Stimulated activated naive CD8-positive, alpha-beta T cell treated with anti-CD3 and anti-CD28 coated beads, Interleukin-15, Interleukin-2, amounts not matched to agents 100 ng/mL and 50 ng/mL, for 24 hours (primary cell): ENCODE measurements around the gene RING1.
A peak's percentile ranks its signal among the peaks of the same experiment; 100 is the strongest.

Experiments used
- H3K27ac Mint-ChIP-seq: one replicate; pipeline ENCODE4 v1.8.0; 2021; ENCODE audit warnings: mild to moderate bottlenecking, mixed read lengths
- H3K27me3 Mint-ChIP-seq: one replicate; pipeline ENCODE4 v1.8.0; 2021; ENCODE audit warnings: mixed read lengths
- H3K36me3 Mint-ChIP-seq: one replicate; pipeline ENCODE4 v1.8.0; 2021; ENCODE audit warnings: low read depth, mixed read lengths
- H3K4me1 Mint-ChIP-seq: one replicate; pipeline ENCODE4 v1.8.0; 2021; ENCODE audit warnings: low read depth, mixed read lengths
- H3K4me3 Mint-ChIP-seq: one replicate; pipeline ENCODE4 v1.8.0; 2021; ENCODE audit warnings: mild to moderate bottlenecking, mixed read lengths
- H3K9me3 Mint-ChIP-seq: one replicate; pipeline ENCODE4 v1.8.0; 2021; ENCODE audit warnings: mixed read lengths

The RING1 gene

DNA sequence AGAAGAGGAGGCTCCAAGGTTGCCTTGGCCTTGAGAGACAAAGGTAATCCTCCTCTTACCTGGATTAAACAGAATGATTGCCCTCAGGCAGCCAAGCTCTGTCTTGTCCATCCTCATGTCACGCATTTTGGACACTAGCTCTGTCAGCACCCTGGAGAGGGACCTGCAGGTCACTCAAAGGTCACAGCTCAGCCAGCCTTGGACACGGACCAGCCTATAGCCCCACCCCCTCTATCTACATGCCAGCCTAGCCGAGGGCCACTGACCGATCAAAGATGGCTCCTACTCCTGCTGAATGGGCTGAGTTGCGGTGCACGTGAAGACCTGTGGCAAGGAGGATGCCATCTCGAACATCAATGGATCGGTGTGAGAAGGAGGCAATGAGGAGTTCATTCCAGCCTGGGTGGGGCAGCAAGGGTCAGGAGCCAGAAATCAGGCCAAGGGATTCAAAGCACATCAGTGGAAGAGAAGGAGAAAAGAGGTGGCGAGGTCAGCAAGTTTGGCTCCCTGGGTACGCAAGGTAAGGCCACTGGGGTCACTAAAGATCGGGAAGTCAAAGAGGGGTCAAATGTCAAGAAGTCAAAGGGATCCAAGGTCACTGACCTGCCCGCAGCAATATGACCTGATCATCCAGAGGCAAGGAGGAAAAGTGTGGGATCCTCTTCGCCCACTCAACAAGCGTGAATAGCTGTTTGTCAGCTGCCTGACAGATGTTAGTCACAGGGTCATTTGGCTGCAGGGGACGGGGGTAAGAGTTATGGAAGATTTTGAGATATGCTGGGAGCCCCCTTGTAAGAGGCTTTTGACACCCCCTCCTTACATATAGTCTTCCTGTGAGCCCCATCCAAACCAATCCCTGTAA is 12.8 kb upstream of the RING1 start:
- Mint-ChIP-seq H3K9me3 (no peaks in the 10 kb centered on the region), H3K27ac (no peak overlapping the region), H3K27me3 (peaks cover 11% of the 10 kb centered on the region), H3K4me1 (peaks cover 53% of the 10 kb centered on the region), H3K4me3 (no peak overlapping the region), H3K36me3 (peaks cover 45% of the 10 kb centered on the region)

DNA sequence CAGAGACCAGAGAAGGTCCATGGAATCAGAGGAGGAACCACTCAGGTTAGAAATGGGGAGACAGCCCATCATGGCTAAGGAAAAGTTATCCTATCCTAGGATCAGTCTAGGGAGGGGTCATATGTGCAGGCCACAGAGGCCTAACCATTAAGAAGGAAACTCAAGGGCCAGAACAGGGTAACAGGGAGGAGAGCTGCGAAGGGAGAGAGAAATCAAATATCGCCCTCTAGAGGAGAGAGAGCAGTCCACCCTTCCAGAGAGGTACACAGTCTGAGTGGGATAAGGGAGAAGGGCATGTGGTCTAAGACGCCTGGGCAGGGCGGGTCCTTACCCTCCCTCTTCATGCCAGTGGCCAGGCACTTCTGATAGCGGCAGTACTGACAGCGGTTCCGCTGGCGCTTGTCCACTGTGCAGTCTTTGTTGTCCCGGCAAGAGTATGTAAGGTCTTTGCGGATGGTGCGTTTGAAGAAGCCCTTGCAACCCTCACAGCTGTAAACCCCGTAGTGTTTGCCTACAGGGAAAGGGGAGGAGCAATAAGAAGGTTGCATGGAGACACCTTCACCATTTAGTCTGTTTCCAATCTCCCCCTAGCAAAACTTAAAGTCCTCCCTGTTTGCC is 10.8 kb upstream of the RING1 start:
- H3K4me1 Mint-ChIP-seq = peaks cover 63% of the 10 kb centered on the region
- peak overlapping the region; percentile 98 for H3K4me3 Mint-ChIP-seq
- H3K27me3 Mint-ChIP-seq = no peaks in the 10 kb centered on the region
- peaks cover 61% of the 10 kb centered on the region for H3K36me3 Mint-ChIP-seq
- H3K9me3 Mint-ChIP-seq = no peaks in the 10 kb centered on the region
- peak overlapping the region; percentile 93 for H3K27ac Mint-ChIP-seq

DNA sequence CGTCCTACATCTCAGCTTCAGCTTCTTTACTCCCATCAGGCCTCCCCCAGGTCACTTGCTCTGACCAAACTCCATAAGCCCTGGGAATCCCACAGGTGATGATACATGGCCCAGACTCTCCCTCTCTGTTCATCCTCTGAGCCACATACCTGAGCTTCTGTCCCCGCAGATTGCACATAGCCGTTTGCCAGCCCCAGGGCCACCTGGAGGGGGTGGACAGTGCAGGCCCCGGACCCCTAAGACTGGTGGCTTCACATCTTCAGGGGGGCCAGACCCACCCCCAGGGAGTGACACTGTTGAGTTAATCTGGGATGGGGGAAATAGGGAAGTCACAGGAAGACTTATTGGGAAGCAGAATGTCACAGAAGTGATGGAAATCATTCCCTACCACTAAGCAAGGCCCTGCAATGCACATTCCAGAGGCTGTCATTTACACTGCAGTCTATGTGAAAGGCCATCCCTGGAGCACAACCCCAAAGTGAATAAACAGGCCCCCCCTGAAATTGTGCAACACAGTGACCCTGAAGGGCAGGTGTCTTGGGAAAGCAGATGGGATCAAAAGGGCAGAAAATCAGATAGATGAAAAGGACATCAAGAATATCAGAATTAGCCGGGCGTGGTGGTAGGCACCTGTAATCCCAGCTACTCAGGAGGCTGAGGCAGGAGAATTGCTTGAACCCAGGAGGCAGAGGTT is 10.0 kb upstream of the RING1 start:
- H3K27me3 Mint-ChIP-seq = no peaks in the 10 kb centered on the region
- H3K9me3 Mint-ChIP-seq = no peaks in the 10 kb centered on the region
- peaks cover 66% of the 10 kb centered on the region for H3K4me1 Mint-ChIP-seq
- H3K36me3 Mint-ChIP-seq = peaks cover 69% of the 10 kb centered on the region
- H3K27ac Mint-ChIP-seq = peak overlapping the region; percentile 93
- H3K4me3 Mint-ChIP-seq = peak overlapping the region; percentile 98

DNA sequence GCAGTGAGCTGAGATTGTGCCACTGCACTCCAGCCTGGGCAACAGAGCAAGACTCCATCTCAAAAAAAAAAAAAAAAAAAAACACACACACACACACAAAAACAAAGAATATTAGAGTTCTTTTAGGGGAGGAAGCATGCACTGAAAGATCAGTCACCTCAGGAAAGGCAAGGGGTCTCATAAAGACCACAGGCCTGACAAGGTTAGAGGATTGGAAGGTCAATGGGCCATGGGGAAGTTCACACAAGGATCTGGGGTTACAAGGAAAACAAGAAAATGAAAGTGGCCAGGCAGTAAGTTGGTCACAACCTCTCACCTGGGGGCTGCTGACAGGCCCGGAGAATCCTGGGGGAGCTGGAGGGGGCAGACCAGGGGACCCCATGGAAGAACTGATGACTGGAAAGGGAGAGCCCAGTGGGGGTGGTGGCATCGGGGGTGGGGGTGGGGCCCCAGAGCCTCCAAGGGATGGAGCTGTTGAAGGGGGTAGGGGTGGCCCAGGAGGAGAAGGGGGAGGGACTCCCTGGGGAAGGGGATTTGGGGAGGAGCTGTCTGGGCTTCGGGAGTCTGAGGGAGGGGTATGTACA is 9.4 kb upstream of the RING1 start:
- Mint-ChIP-seq H3K4me3 (peak overlapping the region; percentile 98), H3K9me3 (no peaks in the 10 kb centered on the region), H3K27ac (peak overlapping the region; percentile 93), H3K27me3 (no peaks in the 10 kb centered on the region), H3K4me1 (peaks cover 66% of the 10 kb centered on the region), H3K36me3 (peaks cover 73% of the 10 kb centered on the region)

- Mint-ChIP-seq H3K36me3 (peaks cover 66% of the 10 kb centered on the region), H3K27ac (peak overlapping the region; percentile 93), H3K4me3 (peak overlapping the region; percentile 98), H3K4me1 (peaks cover 66% of the 10 kb centered on the region), H3K27me3 (no peaks in the 10 kb centered on the region), H3K9me3 (no peaks in the 10 kb centered on the region)
Observed at GRCh38 chr6:33199687-33200218, 8.5 kb upstream of the RING1 start.

GRCh38 chr6:33200219-33201146 is 7.8 kb upstream of the RING1 start, which contains the start of the genes RXRB and SLC39A7:
TSS of gene RXRB (minus strand) at chr6:33200665. CDS start at chr6:33200476, 189 bp downstream.
TSS of gene SLC39A7 (plus strand) at chr6:33200867. CDS start at chr6:33201246, 379 bp downstream.
- H3K36me3 Mint-ChIP-seq = peaks cover 63% of the 10 kb centered on the region
- peak within 1 kb of the TSS; percentile 99 for H3K27ac Mint-ChIP-seq
- H3K4me3 Mint-ChIP-seq = peak within 1 kb of the TSS; percentile 98
- peaks cover 72% of the 10 kb centered on the region for H3K4me1 Mint-ChIP-seq
- no peaks in the 10 kb centered on the region for H3K9me3 Mint-ChIP-seq
- H3K27me3 Mint-ChIP-seq = no peaks in the 10 kb centered on the region

DNA sequence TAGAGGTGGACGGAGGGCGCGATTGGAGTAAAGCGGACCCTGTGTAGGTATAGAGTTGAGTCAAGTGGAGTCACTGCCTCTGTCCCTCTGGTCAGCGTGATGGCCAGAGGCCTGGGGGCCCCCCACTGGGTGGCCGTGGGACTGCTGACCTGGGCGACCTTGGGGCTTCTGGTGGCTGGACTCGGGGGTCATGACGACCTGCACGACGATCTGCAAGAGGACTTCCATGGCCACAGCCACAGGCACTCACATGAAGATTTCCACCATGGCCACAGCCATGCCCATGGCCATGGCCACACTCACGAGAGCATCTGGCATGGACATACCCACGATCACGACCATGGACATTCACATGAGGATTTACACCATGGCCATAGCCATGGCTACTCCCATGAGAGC is 7.2 kb upstream of the RING1 start:
- Mint-ChIP-seq H3K9me3 (no peaks in the 10 kb centered on the region), H3K27ac (peak overlapping the region; percentile 99), H3K4me1 (peaks cover 76% of the 10 kb centered on the region), H3K4me3 (peak overlapping the region; percentile 98), H3K36me3 (peaks cover 56% of the 10 kb centered on the region), H3K27me3 (no peaks in the 10 kb centered on the region)

- peaks cover 51% of the 10 kb centered on the region for H3K36me3 Mint-ChIP-seq
- peak overlapping the region; percentile 98 for H3K4me3 Mint-ChIP-seq
- H3K9me3 Mint-ChIP-seq = no peaks in the 10 kb centered on the region
- H3K27ac Mint-ChIP-seq = peak overlapping the region; percentile 99
- peaks cover 84% of the 10 kb centered on the region for H3K4me1 Mint-ChIP-seq
- no peaks in the 10 kb centered on the region for H3K27me3 Mint-ChIP-seq
Observed at GRCh38 chr6:33201935-33202334, 6.4 kb upstream of the RING1 start.

- peak overlapping the region; percentile 98 for H3K4me3 Mint-ChIP-seq
- no peaks in the 10 kb centered on the region for H3K27me3 Mint-ChIP-seq
- H3K9me3 Mint-ChIP-seq = no peaks in the 10 kb centered on the region
- peaks cover 43% of the 10 kb centered on the region for H3K36me3 Mint-ChIP-seq
- peaks cover 76% of the 10 kb centered on the region for H3K4me1 Mint-ChIP-seq
- H3K27ac Mint-ChIP-seq = peak overlapping the region; percentile 99
Observed at GRCh38 chr6:33202799-33203198, 5.5 kb upstream of the RING1 start.

DNA sequence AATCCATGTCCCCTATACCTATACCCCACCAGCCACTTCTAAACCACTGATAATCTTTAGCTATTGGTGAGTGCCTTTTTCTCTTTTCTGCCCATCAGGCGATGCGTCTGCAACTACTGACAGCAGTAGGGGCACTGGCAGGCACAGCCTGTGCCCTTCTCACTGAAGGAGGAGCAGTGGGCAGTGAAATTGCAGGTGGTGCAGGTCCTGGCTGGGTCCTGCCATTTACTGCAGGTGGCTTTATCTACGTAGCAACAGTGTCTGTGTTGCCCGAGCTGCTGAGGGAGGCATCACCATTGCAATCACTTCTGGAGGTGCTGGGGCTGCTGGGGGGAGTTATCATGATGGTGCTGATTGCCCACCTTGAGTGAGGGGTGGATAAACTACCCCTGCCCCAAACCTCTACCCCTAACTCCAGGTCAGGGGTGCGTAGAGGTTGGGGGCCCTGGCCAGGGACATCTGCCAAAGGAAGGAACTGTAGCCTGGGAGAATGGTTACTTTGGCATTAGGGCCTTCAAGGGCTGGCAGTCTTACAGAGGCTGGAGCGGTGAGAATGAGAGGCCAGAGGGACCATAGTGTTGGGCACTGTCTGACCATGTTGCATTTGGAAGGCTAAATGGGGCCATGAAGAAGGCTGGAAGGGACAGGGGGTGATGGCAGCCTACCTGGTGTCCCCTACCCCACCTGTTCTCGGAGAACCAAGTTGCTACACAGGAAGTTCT is 4.7 kb upstream of the RING1 start:
- H3K27me3 Mint-ChIP-seq = no peaks in the 10 kb centered on the region
- H3K27ac Mint-ChIP-seq = peak overlapping the region; percentile 99
- peaks cover 68% of the 10 kb centered on the region for H3K4me1 Mint-ChIP-seq
- H3K4me3 Mint-ChIP-seq = peak overlapping the region; percentile 98
- no peaks in the 10 kb centered on the region for H3K9me3 Mint-ChIP-seq
- peaks cover 38% of the 10 kb centered on the region for H3K36me3 Mint-ChIP-seq

DNA sequence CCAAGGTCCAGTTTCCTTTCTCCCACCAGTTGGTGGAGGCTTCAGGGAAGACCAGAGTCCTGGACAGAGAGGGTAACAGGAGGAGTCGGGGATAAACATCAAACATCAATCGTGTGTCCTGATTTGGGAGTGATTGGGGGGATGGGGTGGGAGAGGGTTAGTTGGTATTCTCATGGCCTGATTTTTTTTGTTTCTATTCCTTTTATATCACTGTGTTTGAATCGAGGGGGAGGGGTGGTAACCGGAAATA is 4.2 kb upstream of the RING1 start:
- Mint-ChIP-seq H3K36me3 (peaks cover 35% of the 10 kb centered on the region), H3K4me1 (peaks cover 67% of the 10 kb centered on the region), H3K27ac (peak overlapping the region; percentile 99), H3K4me3 (peak overlapping the region; percentile 94), H3K9me3 (no peaks in the 10 kb centered on the region), H3K27me3 (no peaks in the 10 kb centered on the region)

DNA sequence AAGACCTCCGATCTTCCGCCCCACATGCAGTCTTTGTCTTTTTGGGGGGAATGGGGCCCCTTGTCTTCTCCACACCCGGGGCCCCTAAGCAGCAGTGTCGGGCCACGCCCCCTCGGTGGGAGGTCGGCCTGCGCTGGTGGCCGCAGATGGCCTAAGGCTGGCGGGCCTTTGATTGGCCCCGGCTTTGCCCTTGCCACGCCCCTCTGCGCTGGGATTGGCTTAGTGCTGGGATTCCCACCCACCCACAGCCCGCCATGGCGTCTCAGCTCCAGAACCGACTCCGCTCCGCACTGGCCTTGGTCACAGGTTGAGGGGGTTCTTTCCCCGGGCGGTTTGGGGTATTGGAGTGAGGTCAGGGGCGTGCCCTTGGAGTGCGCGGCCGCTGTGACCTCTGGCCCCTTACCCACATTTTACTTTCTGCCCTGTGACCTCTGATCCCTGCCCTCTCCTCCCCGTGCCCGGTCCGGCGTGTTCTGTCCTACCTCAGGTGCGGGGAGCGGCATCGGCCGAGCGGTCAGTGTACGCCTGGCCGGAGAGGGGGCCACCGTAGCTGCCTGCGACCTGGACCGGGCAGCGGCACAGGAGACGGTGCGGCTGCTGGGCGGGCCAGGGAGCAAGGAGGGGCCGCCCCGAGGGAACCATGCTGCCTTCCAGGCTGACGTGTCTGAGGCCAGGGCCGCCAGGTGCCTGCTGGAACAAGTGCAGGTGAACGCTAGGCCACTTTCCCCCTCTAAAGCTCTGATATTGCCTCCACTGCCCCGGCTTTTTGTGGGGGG is 3.7 kb upstream of the RING1 start, which contains the start of gene HSD17B8:
Gene HSD17B8, plus strand, starts transcription at position 241 of the 776 bp plus-strand sequence. Its CDS starts 14 bp downstream, at position 255.
- H3K4me1 Mint-ChIP-seq = peaks cover 68% of the 10 kb centered on the region
- H3K27me3 Mint-ChIP-seq = no peaks in the 10 kb centered on the region
- H3K36me3 Mint-ChIP-seq = peaks cover 40% of the 10 kb centered on the region
- peak within 1 kb of the TSS; percentile 94 for H3K4me3 Mint-ChIP-seq
- H3K27ac Mint-ChIP-seq = peak within 1 kb of the TSS; percentile 99
- no peaks in the 10 kb centered on the region for H3K9me3 Mint-ChIP-seq
